ENCODE data around the gene SPTBN4. TPM values are rescaled to one million over a fixed set of nuclear protein-coding genes. Genes with fewer than 3 reads are reported as not detected.

SPTBN4 gene
- total RNA-seq, 3 donors from 2014 or later: 1.3 to 1.6 (median 1.6) TPM

DNA sequence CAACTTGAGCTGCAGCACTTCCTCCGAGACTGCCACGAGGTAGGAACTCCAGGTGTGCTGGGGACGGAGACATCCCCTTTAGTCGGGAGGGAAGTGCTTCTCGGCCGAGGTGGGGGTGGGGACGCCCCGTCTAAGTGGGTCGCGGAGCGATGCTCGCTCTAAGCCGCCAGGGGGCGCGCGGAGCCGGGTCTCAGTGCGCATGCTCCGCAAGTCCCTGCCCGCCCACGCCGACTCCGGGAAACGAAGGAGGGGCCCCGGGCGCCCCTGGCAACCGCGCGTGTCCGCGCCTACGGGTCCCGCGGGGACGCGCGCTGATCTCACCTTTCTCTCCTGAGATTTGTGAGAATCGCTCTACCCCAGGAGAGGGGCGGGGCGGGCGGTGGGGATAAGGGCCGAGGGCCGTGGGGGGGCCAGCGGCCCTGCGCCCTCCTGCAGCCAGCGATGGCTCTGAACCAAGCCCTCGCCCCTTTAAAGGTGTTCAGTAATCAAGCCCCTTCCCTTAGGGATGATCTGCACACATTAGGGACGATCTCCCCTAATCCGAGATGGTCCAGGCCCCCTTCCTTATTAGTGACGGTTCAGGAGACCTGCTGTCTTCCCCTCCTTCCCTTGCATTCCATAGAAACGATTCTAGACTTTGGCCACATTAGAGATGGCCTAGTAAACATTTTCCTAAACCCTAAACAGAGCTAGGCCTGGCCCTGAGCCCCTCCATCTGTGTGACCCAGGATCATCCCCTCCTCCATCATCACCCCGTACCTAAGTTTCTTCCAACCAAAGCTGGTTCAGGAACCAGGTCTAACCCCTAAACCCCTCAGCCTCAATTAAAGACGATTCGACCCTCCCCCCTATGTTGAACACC is 62.5 kb downstream of the SPTBN4 start:
- Histone ChIP-seq H3K36me3 (no peaks in the 10 kb centered on the region), H3K27ac (peak overlapping the region; percentile 45 to 61), H3K27me3 (no peaks in the 10 kb centered on the region), H3K4me1 (peaks cover 4 to 5% of the 10 kb centered on the region in 2 donors), H3K4me3 (peak overlapping the region; percentile 45 to 82 (median 55)), H3K9me3 (peaks cover 0 to 6% of the 10 kb centered on the region in 2 donors)
- TF ChIP-seq POLR2AphosphoS5 (IDR thresholded peaks at IDR 0.05) (no peak), POLR2A (IDR thresholded peaks at IDR 0.05) (no peak)
- TF ChIP-seq, protein P1, sequence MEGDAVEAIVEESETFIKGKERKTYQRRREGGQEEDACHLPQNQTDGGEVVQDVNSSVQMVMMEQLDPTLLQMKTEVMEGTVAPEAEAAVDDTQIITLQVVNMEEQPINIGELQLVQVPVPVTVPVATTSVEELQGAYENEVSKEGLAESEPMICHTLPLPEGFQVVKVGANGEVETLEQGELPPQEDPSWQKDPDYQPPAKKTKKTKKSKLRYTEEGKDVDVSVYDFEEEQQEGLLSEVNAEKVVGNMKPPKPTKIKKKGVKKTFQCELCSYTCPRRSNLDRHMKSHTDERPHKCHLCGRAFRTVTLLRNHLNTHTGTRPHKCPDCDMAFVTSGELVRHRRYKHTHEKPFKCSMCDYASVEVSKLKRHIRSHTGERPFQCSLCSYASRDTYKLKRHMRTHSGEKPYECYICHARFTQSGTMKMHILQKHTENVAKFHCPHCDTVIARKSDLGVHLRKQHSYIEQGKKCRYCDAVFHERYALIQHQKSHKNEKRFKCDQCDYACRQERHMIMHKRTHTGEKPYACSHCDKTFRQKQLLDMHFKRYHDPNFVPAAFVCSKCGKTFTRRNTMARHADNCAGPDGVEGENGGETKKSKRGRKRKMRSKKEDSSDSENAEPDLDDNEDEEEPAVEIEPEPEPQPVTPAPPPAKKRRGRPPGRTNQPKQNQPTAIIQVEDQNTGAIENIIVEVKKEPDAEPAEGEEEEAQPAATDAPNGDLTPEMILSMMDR (IDR thresholded peaks at IDR 0.05): peak; percentile 82 to 96 (median 95)
- intact Hi-C loops (cut with DNase I; ENCODE audit: low total_unique reads): no loop called here
- peak; percentile 77 to 86 for DNase-seq (ENCODE audit: low spot score in 2 of 2)

GRCh38 chr19:40530091-40530901 is 63.5 kb downstream of the SPTBN4 start:
- TF ChIP-seq POLR2AphosphoS5 (IDR thresholded peaks at IDR 0.05): no peak
- TF ChIP-seq, protein P1 (IDR thresholded peaks at IDR 0.05): peak in 1 of 3 donors; percentile 18
- intact Hi-C loops (cut with DNase I; ENCODE audit: low total_unique reads): no loop called here
- Histone ChIP-seq H3K36me3 (no peaks in the 10 kb centered on the region), H3K27ac (no peak overlapping the region), H3K27me3 (no peaks in the 10 kb centered on the region), H3K4me3 (peak overlapping the region in 2 of 3 donors; percentile 55 to 82), H3K9me3 (peaks cover 0 to 6% of the 10 kb centered on the region in 2 donors), H3K4me1 (peaks cover 4 to 5% of the 10 kb centered on the region in 2 donors)
- no peak for DNase-seq (ENCODE audit: low spot score in 2 of 2)

- intact Hi-C loops (cut with DNase I; ENCODE audit: low total_unique reads): no loop called here
- Histone ChIP-seq H3K27me3 (no peaks in the 10 kb centered on the region), H3K27ac (no peak overlapping the region), H3K4me1 (peaks cover 4 to 5% of the 10 kb centered on the region in 2 donors), H3K9me3 (peaks cover 0 to 6% of the 10 kb centered on the region in 2 donors), H3K4me3 (no peak overlapping the region), H3K36me3 (no peaks in the 10 kb centered on the region)
- no peak for DNase-seq (ENCODE audit: low spot score in 2 of 2)
- TF ChIP-seq, protein P1 (IDR thresholded peaks at IDR 0.05): no peak
- no peak for TF ChIP-seq POLR2AphosphoS5 (IDR thresholded peaks at IDR 0.05)
- TF ChIP-seq POLR2A (IDR thresholded peaks at IDR 0.05): no peak
These were observed 66.7 kb downstream of the SPTBN4 start for GRCh38 chr19:40533508-40533907.

DNA sequence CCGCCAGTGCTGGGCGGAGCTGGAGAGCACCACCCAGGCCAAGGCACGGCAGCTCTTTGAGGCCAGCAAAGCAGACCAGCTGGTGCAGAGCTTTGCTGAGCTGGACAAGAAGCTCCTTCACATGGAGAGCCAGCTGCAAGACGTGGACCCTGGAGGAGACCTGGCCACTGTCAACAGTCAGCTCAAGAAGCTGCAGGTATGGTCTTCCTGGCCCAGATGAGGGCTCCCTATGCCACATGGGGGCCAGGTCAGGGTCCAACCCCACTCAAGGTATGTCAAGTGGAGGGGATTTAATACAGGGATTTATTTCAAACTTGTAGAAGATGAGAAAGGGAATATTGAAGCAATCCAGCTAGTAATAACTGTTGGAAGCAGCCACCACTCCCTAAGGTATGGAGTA is 67.3 kb downstream of the SPTBN4 start:
- Histone ChIP-seq H3K27me3 (no peaks in the 10 kb centered on the region), H3K9me3 (peaks cover 0 to 6% of the 10 kb centered on the region in 2 donors), H3K27ac (no peak overlapping the region), H3K36me3 (no peaks in the 10 kb centered on the region), H3K4me1 (peaks cover 4 to 5% of the 10 kb centered on the region in 2 donors), H3K4me3 (no peak overlapping the region)
- no peak for TF ChIP-seq POLR2A (IDR thresholded peaks at IDR 0.05)
- TF ChIP-seq, protein P1 (IDR thresholded peaks at IDR 0.05): no peak
- TF ChIP-seq POLR2AphosphoS5 (IDR thresholded peaks at IDR 0.05): no peak
- intact Hi-C loops (cut with DNase I; ENCODE audit: low total_unique reads): no loop called here
- DNase-seq (ENCODE audit: low spot score in 2 of 2): no peak
